Vagina (tissue), 2 donors: ENCODE measurements around the gene ANO6. TPM values are rescaled to one million over a fixed set of nuclear protein-coding genes. Genes with fewer than 3 reads are reported as not detected.

ENCODE experiments used
- DNase-seq, 2 donors: peaks; one replicate each; pipeline ENCODE4 v3.0.0-alpha.2; 2017; ENCODE audit errors: extremely low spot score in 2 of 2
- H3K27ac ChIP-seq: fragments of 200-600 bp; sonication (generic); one replicate; pipeline ENCODE4 v1.5.1; 2019
- H3K27me3 ChIP-seq: fragments of 200-600 bp; sonication (generic); one replicate; pipeline ENCODE4 v1.5.1; 2019
- H3K36me3 ChIP-seq, 2 donors: fragments of 200-600 bp; sonication (generic); one replicate each; pipeline ENCODE4 v1.5.1; 2017 to 2019
- H3K4me1 ChIP-seq: fragments of 200-600 bp; sonication (generic); one replicate; pipeline ENCODE4 v1.5.1; 2019
- H3K4me3 ChIP-seq, 2 donors: fragments of 200-600 bp; sonication (generic); 1 replicate in 1 of 2; 2 replicates in 1 of 2; pipeline ENCODE4 v1.5.1; 2016 to 2019
- H3K9me3 ChIP-seq: fragments of 200-600 bp; sonication (generic); one replicate; pipeline ENCODE4 v1.5.1; 2019
- CTCF ChIP-seq, 3 experiments: fragments of 450-650 bp in 2 of 3; fragments of 200-600 bp in 1 of 3; sonication (generic) in 1 of 3; IDR thresholded peaks; one replicate each; pipeline ENCODE4 v1.5.1; 2017 to 2019; ENCODE audit warnings: antibody characterized with exemption in 3 of 3, mild to moderate bottlenecking in 2 of 3, moderate library complexity in 2 of 3
- POLR2A ChIP-seq, 2 donors: fragments of 450-650 bp; IDR thresholded peaks; one replicate each; pipeline ENCODE4 v1.6.1; 2017; ENCODE audit warnings: antibody characterized with exemption in 2 of 2, mild to moderate bottlenecking in 2 of 2, moderate library complexity in 2 of 2
- POLR2AphosphoS5 ChIP-seq, 2 donors: sonication (generic); formaldehyde crosslinking; IDR thresholded peaks; one replicate each; pipeline ENCODE4 v1.9.0; 2017; ENCODE audit warnings: antibody characterized with exemption in 2 of 2, mild to moderate bottlenecking in 2 of 2, low read depth in 1 of 2; ENCODE audit not compliant: insufficient read depth in 1 of 2
- intact Hi-C: fragments of 100-400 bp; cut with DNase I; formaldehyde crosslinking; loops from one replicate; pipeline ENCODE4 v1.15.1; 2023
- total RNA-seq: library from RNA; depleted of rRNA; stranded (reverse); fragments of >200 nt; gene quantifications from one replicate; pipeline ENCODE4 v1.2.3, GENCODE V29; 2016

The ANO6 gene
- total RNA-seq, 1 donor from 2014 or later: 48.4 TPM

GRCh38 chr12:45357539-45358417 lies 141.9 kb downstream of the ANO6 start:
- peaks cover 7% of the 10 kb centered on the region for H3K4me1 ChIP-seq
- no peaks in the 10 kb centered on the region for H3K27me3 ChIP-seq
- H3K4me3 ChIP-seq: no peak overlapping the region
- H3K36me3 ChIP-seq: peaks cover 0 to under 1% of the 10 kb centered on the region in 2 donors
- DNase-seq: no peak
- H3K27ac ChIP-seq: peak overlapping the region; percentile 16
- no peaks in the 10 kb centered on the region for H3K9me3 ChIP-seq
- intact Hi-C loops: no loop called here
- TF ChIP-seq POLR2A (IDR thresholded peaks at IDR 0.05) (no peak), CTCF (IDR thresholded peaks at IDR 0.05) (no peak), POLR2AphosphoS5 (IDR thresholded peaks at IDR 0.05; ENCODE audit: insufficient read depth in 1 of 2, low read depth in 1 of 2) (no peak)

GRCh38 chr12:45362291-45362690 lies 146.4 kb downstream of the ANO6 start:
- no peak for DNase-seq
- no peak overlapping the region for H3K27ac ChIP-seq
- H3K4me1 ChIP-seq: peaks cover 7% of the 10 kb centered on the region
- intact Hi-C loops: no loop called here
- H3K4me3 ChIP-seq: no peak overlapping the region
- no peaks in the 10 kb centered on the region for H3K27me3 ChIP-seq
- H3K9me3 ChIP-seq: peaks cover 10% of the 10 kb centered on the region
- peaks cover 0 to 16% of the 10 kb centered on the region in 2 donors for H3K36me3 ChIP-seq
- TF ChIP-seq POLR2A (IDR thresholded peaks at IDR 0.05) (no peak), POLR2AphosphoS5 (IDR thresholded peaks at IDR 0.05; ENCODE audit: insufficient read depth in 1 of 2, low read depth in 1 of 2) (no peak), CTCF (IDR thresholded peaks at IDR 0.05) (no peak)

GRCh38 chr12:45363903-45364302 lies 148.0 kb downstream of the ANO6 start:
- TF ChIP-seq POLR2A (IDR thresholded peaks at IDR 0.05): no peak
- TF ChIP-seq CTCF (IDR thresholded peaks at IDR 0.05): no peak
- TF ChIP-seq POLR2AphosphoS5 (IDR thresholded peaks at IDR 0.05; ENCODE audit: insufficient read depth in 1 of 2, low read depth in 1 of 2): no peak
- Histone ChIP-seq H3K4me1 (no peaks in the 10 kb centered on the region), H3K27me3 (no peaks in the 10 kb centered on the region), H3K36me3 (peaks cover 0 to 25% of the 10 kb centered on the region in 2 donors), H3K4me3 (no peak overlapping the region), H3K9me3 (peaks cover 10% of the 10 kb centered on the region), H3K27ac (no peak overlapping the region)
- intact Hi-C loops: no loop called here
- DNase-seq: no peak

GRCh38 chr12:45368841-45369489 lies 153.1 kb downstream of the ANO6 start:
- intact Hi-C loops: no loop called here
- H3K4me3 ChIP-seq: no peak overlapping the region
- H3K36me3 ChIP-seq: peaks cover 0 to 21% of the 10 kb centered on the region in 2 donors
- no peak for DNase-seq
- TF ChIP-seq CTCF (IDR thresholded peaks at IDR 0.05) (no peak), POLR2A (IDR thresholded peaks at IDR 0.05) (no peak), POLR2AphosphoS5 (IDR thresholded peaks at IDR 0.05; ENCODE audit: insufficient read depth in 1 of 2, low read depth in 1 of 2) (no peak)
- no peak overlapping the region for H3K27ac ChIP-seq
- peaks cover 1% of the 10 kb centered on the region for H3K9me3 ChIP-seq
- no peaks in the 10 kb centered on the region for H3K4me1 ChIP-seq
- no peaks in the 10 kb centered on the region for H3K27me3 ChIP-seq

- TF ChIP-seq CTCF (IDR thresholded peaks at IDR 0.05): no peak
- no peak for TF ChIP-seq POLR2AphosphoS5 (IDR thresholded peaks at IDR 0.05; ENCODE audit: insufficient read depth in 1 of 2, low read depth in 1 of 2)
- H3K4me3 ChIP-seq: no peak overlapping the region
- no peaks in the 10 kb centered on the region for H3K27me3 ChIP-seq
- H3K4me1 ChIP-seq: no peaks in the 10 kb centered on the region
- DNase-seq: no peak
- intact Hi-C loops: no loop called here
- H3K36me3 ChIP-seq: no peaks in the 10 kb centered on the region
- H3K27ac ChIP-seq: no peak overlapping the region
- H3K9me3 ChIP-seq: no peaks in the 10 kb centered on the region
Observed at GRCh38 chr12:45377815-45378214, 161.9 kb downstream of the ANO6 start.
